ENCODE data around the gene INPP5B.

The INPP5B gene

GRCh38 chr1:37872692-37873091 is 74.2 kb downstream of the INPP5B start:
- no peak for DNase-seq (ENCODE audit: low read depth)

DNA sequence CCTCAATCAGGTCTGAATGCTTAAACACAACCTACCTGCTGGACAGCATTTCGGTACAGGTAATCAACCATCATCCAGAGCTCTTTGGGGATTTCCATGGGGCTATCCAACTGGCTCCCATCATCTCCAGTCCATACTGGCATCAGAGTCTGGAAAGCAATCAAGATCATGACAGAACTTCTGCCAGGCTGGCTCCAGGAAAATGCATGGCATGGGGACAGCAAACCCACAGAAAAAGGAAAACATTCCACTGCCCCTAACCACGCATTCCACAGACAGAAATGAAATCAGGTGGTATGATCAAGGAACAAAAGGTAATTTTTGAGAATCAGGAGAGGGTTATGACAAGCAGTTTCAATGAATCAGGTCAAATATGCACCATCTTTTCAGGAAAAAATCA is 78.4 kb downstream of the INPP5B start:
- no peak for DNase-seq (ENCODE audit: low read depth)

GRCh38 chr1:37867784-37868183 is 79.1 kb downstream of the INPP5B start:
- no peak for DNase-seq (ENCODE audit: low read depth)

DNA sequence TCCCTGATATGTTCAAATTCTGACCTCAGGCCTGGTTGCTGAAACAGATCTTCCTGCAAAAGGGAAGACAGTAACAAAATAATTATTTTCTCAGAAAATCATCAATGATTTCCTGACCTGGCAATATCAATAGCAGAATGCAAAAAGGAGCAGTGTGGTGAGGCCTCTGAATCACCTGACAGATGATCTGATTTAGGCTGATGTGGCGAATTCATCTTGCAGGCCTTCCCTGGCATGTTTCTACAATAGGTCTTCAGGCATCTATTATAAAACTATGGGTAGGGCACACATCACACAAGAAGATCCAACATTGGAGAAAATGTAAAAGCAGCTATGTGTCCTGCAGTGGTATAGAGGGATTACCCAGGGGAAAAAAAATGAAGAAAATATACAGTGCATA is 80.4 kb downstream of the INPP5B start:
- DNase-seq (ENCODE audit: low read depth) = no peak

GRCh38 chr1:37865348-37866120 is 81.3 kb downstream of the INPP5B start:
- DNase-seq (ENCODE audit: low read depth) = peak; percentile 45

DNA sequence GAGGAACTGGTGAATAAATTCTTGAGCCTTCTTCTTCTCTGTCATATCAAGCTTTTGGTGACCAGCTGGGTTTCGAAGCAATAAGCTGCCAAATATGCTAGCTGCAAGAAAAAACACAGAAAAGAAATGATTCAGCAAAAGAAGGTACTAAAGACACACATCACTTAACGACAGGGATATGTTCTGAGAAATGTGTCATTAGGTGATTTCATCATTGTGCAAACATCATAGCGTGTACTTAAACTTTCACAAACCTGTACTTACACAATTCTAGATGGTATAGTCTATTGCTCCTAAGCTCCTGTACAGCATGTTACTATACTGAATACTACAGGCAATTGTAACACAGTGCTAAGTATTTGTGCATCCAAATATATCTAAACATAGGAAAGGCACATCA is 84.5 kb downstream of the INPP5B start:
- no peak for DNase-seq (ENCODE audit: low read depth)

GRCh38 chr1:37861151-37861550 is 85.7 kb downstream of the INPP5B start:
- no peak for DNase-seq (ENCODE audit: low read depth)

- no peak for DNase-seq (ENCODE audit: low read depth)
Measured at GRCh38 chr1:37860346-37860666, 86.5 kb downstream of the INPP5B start.

GRCh38 chr1:37859507-37860345 is 87.1 kb downstream of the INPP5B start, which contains the start of gene MTF1:
Gene MTF1, minus strand, starts transcription at chr1:37859592. Its CDS starts 1,934 bp downstream, at chr1:37857658.
- DNase-seq (ENCODE audit: low read depth) = peak; percentile 92

DNA sequence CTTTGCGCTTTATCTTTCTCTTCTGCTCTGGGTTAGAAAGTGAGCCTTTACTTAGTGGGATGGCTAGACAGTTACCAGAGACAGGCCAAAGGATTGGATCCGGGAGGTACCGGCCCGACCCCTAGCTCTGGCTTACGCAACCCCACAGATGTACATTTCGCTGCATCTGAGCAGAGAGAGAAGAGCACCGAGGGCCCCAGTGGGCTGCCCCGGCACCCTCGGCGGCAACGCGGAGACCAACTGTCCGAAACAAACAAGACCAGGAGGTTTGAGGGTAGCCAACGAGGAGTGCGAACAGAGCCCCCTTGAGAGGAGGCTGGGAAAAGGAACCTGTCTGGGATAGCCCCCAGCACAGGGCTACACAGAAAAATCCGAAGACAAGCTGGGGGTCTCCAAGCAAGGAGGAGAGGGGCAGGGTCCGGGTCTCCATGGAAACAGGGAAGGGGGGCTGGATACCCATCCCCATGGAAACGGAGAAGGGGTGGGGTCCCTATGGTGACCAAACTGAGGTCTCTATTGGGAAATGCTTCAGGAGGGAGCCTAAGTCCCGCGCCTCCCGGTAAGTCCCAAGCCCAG is 87.8 kb downstream of the INPP5B start:
- no peak for DNase-seq (ENCODE audit: low read depth)

DNA sequence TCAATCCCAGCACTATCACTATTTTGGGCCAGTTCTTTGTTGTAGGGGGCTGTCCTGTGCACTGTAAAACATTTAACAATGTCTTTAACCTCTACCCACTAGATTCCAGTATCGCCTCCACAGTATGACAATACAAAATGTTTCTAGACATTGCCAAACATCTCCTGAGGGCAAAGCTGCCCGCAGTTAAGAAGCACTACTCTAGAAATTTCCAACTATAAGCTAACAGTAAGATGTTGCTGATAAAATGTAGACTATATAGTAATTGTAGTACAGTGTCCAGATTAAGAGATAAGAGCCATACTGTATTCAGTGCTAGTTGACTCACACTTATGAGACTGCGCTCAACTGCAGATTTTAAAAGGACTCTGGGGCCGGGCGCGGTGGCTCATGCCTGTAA is 92.4 kb downstream of the INPP5B start:
- DNase-seq (ENCODE audit: low read depth) = no peak

GRCh38 chr1:37853157-37853556 is 93.7 kb downstream of the INPP5B start:
- DNase-seq (ENCODE audit: low read depth) = no peak

GRCh38 chr1:37851782-37852210 is 95.1 kb downstream of the INPP5B start:
- no peak for DNase-seq (ENCODE audit: low read depth)

DNA sequence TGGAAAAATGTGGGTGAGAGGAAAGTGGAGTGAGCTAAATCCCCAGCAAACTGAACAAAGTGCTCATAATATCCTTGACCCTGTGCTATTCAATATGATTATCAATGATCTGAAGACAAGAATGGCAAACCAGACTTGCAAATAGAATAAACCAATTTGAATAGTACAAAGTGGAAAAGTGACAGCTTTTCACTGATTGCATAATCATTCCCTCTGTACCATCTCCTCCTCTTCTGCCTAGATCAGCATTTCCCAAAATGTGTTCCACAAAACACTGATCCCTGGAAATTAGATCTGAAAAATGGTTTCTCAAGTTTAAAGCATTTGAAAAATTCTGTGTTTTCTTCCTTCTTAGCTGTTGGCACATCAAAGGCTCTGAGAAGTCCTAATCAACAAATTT is 95.6 kb downstream of the INPP5B start:
- DNase-seq (ENCODE audit: low read depth) = no peak

DNA sequence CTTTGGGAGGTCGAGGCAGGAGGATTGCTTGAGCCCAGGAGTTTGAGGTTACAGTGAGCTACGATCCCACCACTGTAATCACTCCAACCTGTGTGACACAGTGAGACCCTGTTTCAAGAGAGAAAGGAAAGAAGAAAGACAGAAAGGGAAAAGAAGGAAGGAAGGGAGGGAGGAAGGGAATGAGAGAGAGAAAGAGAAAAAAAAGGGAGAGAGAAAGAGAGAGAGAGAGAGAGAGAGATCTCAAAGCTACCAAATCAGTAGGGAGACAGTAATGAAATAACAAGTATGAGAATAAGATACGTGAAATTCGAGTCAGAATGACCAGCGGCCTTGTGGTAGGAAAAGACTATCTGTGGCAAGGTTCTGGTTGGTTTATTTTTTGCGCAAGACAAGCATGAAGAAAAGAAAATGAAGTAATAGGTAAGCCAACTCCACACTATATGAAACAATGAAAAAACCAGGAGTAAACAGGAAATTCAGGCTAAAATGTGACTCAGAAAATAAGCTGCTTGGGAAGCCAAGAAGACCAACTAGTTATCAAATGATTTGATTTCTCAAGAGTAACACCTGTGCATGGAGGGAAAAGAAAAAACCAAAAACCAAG is 96.4 kb downstream of the INPP5B start:
- no peak for DNase-seq (ENCODE audit: low read depth)

- no peak for DNase-seq (ENCODE audit: low read depth)
Measured at GRCh38 chr1:37849480-37849879, 97.4 kb downstream of the INPP5B start.

GRCh38 chr1:37846647-37847339 is 100.1 kb downstream of the INPP5B start:
- DNase-seq (ENCODE audit: low read depth) = no peak

- DNase-seq (ENCODE audit: low read depth) = no peak
Measured at GRCh38 chr1:37845786-37846185, 101.1 kb downstream of the INPP5B start.

GRCh38 chr1:37845049-37845646 is 101.7 kb downstream of the INPP5B start:
- no peak for DNase-seq (ENCODE audit: low read depth)

GRCh38 chr1:37844536-37844935 is 102.3 kb downstream of the INPP5B start:
- DNase-seq (ENCODE audit: low read depth) = no peak

DNA sequence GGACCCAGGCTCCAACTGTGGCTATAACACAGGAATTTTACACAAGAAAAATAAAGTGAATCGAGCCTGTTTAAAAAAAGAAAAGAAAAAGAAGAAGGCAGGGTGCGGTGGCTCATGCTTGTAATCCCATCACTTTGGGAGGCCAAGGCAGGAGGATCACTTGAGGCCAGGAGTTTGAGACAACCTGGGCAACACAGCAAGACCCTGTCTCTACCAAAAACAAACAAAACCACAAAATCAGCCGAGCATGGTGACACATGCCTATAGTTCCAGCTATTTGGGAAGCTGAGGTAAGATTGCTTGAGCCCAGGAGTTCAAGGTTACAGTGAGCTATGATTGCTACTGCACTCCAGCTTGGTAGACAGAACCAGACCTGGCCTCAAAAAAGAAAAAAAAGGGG is 105.2 kb downstream of the INPP5B start:
- no peak for DNase-seq (ENCODE audit: low read depth)

GRCh38 chr1:37840711-37841110 is 106.1 kb downstream of the INPP5B start:
- no peak for DNase-seq (ENCODE audit: low read depth)
